GM12878 (cell line): ENCODE measurements around the gene DAAM1.

ENCODE experiments used
- CHD2 ChIP-seq: IDR thresholded peaks from 2 replicates; pipeline ENCODE4 v1.6.1; 2011; ENCODE audit warnings: low read depth, low read length, improper control_type of control experiment, borderline replicate concordance
- EZH2 ChIP-seq: IDR thresholded peaks from 2 replicates; pipeline ENCODE4 v1.6.1; 2012; ENCODE audit warnings: low read depth, mild to moderate bottlenecking, control low read depth, inconsistent platforms, low read length, borderline replicate concordance; ENCODE audit not compliant: control insufficient read depth
- GABPA ChIP-seq: IDR thresholded peaks from 2 replicates; pipeline ENCODE4 v1.6.1; 2014; ENCODE audit warnings: antibody characterized with exemption, low read depth, mild to moderate bottlenecking, inconsistent platforms
- NBN ChIP-seq: fragments of 450-650 bp; IDR thresholded peaks from 2 replicates; pipeline ENCODE4 v1.6.1; 2016
- POLR2AphosphoS5 ChIP-seq: IDR thresholded peaks from 2 replicates; pipeline ENCODE4 v1.6.1; 2011; ENCODE audit warnings: mild to moderate bottlenecking, low read length, inconsistent platforms
- RELA ChIP-seq: fragments of 450-650 bp; IDR thresholded peaks from 2 replicates; pipeline ENCODE4 v1.8.0; 2014; ENCODE audit warnings: borderline replicate concordance; ENCODE audit not compliant: partially characterized antibody
- RFX5 ChIP-seq: IDR thresholded peaks from 2 replicates; pipeline ENCODE4 v1.6.1; 2011; ENCODE audit warnings: low read depth, low read length, improper control_type of control experiment
- TAF1 ChIP-seq: IDR thresholded peaks from 2 replicates; pipeline ENCODE4 v1.6.1; 2011; ENCODE audit warnings: mild to moderate bottlenecking, low read depth, low read length, borderline replicate concordance
- TF ChIP-seq, protein P1 (sequence below): IDR thresholded peaks from 2 replicates; pipeline ENCODE4 v1.6.1; 2011; ENCODE audit warnings: mild to moderate bottlenecking, low read depth, low read length, moderate library complexity; ENCODE audit not compliant: insufficient replicate concordance
- TF ChIP-seq, protein P2 (sequence below): fragments of 450-650 bp; formaldehyde crosslinking; IDR thresholded peaks from 2 replicates; pipeline ENCODE4 v1.5.0; 2022; ENCODE audit warnings: mild to moderate bottlenecking, missing genetic modification characterization

DNA sequence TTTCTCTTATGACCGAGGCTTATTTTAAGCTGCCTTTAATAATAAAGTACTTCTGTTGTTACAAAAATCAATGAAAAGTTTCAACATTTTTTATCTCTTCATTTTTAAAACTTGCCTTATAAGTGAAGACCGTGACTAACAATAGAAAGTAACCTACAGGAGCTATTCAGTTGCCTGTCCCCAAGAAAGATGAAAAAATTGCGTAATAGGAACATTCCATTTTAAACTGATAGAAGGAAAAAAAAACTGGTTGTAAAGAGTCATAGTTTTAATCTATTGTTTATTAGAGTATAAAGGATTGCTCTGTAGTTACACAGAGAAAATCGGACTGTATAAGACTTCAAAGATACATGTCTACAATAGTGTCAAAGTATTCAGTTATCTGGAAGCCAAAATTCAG, 83.3 kb downstream of the DAAM1 start:
- no peak for TF ChIP-seq CHD2
- TF ChIP-seq RELA = no peak
- no peak for TF ChIP-seq NBN
- TF ChIP-seq TAF1 = no peak
- no peak for TF ChIP-seq RFX5
- no peak for TF ChIP-seq GABPA
- TF ChIP-seq, protein P1, sequence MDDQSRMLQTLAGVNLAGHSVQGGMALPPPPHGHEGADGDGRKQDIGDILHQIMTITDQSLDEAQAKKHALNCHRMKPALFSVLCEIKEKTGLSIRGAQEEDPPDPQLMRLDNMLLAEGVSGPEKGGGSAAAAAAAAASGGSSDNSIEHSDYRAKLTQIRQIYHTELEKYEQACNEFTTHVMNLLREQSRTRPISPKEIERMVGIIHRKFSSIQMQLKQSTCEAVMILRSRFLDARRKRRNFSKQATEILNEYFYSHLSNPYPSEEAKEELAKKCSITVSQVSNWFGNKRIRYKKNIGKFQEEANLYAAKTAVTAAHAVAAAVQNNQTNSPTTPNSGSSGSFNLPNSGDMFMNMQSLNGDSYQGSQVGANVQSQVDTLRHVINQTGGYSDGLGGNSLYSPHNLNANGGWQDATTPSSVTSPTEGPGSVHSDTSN = no peak
- TF ChIP-seq, protein P2, sequence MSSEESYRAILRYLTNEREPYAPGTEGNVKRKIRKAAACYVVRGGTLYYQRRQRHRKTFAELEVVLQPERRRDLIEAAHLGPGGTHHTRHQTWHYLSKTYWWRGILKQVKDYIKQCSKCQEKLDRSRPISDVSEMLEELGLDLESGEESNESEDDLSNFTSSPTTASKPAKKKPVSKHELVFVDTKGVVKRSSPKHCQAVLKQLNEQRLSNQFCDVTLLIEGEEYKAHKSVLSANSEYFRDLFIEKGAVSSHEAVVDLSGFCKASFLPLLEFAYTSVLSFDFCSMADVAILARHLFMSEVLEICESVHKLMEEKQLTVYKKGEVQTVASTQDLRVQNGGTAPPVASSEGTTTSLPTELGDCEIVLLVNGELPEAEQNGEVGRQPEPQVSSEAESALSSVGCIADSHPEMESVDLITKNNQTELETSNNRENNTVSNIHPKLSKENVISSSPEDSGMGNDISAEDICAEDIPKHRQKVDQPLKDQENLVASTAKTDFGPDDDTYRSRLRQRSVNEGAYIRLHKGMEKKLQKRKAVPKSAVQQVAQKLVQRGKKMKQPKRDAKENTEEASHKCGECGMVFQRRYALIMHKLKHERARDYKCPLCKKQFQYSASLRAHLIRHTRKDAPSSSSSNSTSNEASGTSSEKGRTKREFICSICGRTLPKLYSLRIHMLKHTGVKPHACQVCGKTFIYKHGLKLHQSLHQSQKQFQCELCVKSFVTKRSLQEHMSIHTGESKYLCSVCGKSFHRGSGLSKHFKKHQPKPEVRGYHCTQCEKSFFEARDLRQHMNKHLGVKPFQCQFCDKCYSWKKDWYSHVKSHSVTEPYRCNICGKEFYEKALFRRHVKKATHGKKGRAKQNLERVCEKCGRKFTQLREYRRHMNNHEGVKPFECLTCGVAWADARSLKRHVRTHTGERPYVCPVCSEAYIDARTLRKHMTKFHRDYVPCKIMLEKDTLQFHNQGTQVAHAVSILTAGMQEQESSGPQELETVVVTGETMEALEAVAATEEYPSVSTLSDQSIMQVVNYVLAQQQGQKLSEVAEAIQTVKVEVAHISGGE (CRISPR knock-in tag) = no peak
- no peak for TF ChIP-seq POLR2AphosphoS5
- no peak for TF ChIP-seq EZH2
